Endothelial cell of umbilical vein (primary cell): ENCODE data around the gene HRH3. TPM values are rescaled to one million over a fixed set of nuclear protein-coding genes. Genes with fewer than 3 reads are reported as not detected.

Experiments used
- BruUV-seq: library from RNA; stranded (reverse); fragments of 400-500 nt; replicated peaks from 2 replicates; lab custom pipeline; 2021; lab: Mats Ljungman, UMichigan
- CTCF ChIA-PET: fragments of 300-600, 350-600 bp; sonication (Branson Sonifier 250); formaldehyde crosslinking; loops from one replicate; lab custom pipeline; 2021; ENCODE audit warnings: antibody characterized with exemption, inconsistent platforms; lab: Charles Lee
- POLR2A ChIA-PET: fragments of 300-600, 350-600 bp; sonication (Branson Sonifier 250); formaldehyde crosslinking; loops from one replicate; lab custom pipeline; 2021; ENCODE audit warnings: antibody characterized with exemption, inconsistent platforms; lab: Charles Lee
- DNase-seq: peaks from one replicate; pipeline ENCODE4 v3.0.0-alpha.2; 2011; ENCODE audit warnings: low read depth, low spot score
- FAIRE-seq: peaks from 2 replicates; lab custom pipeline; 2011; peaks lifted over from hg19 to GRCh38; lab: Jason Lieb, UNC
- H2AFZ ChIP-seq: 2 replicates; pipeline ENCODE4 v1.6.0; 2012; ENCODE audit warnings: low read depth, low read length, control low read depth, inconsistent platforms
- H3K27ac ChIP-seq: 2 replicates; pipeline ENCODE4 v1.5.1; 2011; ENCODE audit warnings: low read depth, mild to moderate bottlenecking, control low read depth, low read length, moderate library complexity; ENCODE audit not compliant: insufficient read depth
- H3K27me3 ChIP-seq, 2 experiments: 2 replicates each; pipeline versions ENCODE4 v1.6.0 to v1.6.1; 2011; ENCODE audit warnings: low read length in 2 of 2, mixed read lengths in 1 of 2; ENCODE audit not compliant: control insufficient read depth in 2 of 2, insufficient read depth in 2 of 2
- H3K36me3 ChIP-seq, 2 experiments: 2 replicates in 1 of 2; 3 replicates in 1 of 2; pipeline ENCODE4 v1.5.1; 2011; ENCODE audit warnings: low read length in 2 of 2, mild to moderate bottlenecking in 1 of 2, moderate library complexity in 1 of 2; ENCODE audit not compliant: control insufficient read depth in 2 of 2, insufficient read depth in 2 of 2; ENCODE audit errors: extremely low read depth in 1 of 2
- H3K4me1 ChIP-seq: 3 replicates; pipeline ENCODE4 v1.5.1; 2011; ENCODE audit warnings: mild to moderate bottlenecking, low read length; ENCODE audit not compliant: control insufficient read depth, insufficient read depth; ENCODE audit errors: extremely low read depth
- H3K4me2 ChIP-seq: 2 replicates; pipeline ENCODE4 v1.6.1; 2011; ENCODE audit warnings: low read length, control low read depth, mixed read lengths; ENCODE audit not compliant: insufficient read depth
- H3K4me3 ChIP-seq, 3 experiments: fragments of 200-600 bp in 1 of 3; sonication (generic), shearing (Covaris generic) in 1 of 3; replicated peaks in 1 of 3; 2 replicates each; pipeline ENCODE4 v1.5.1; 2011 to 2016; ENCODE audit warnings: control low read depth in 3 of 3, low read length in 3 of 3, mild to moderate bottlenecking in 2 of 3, inconsistent platforms in 1 of 3, low read depth in 1 of 3, moderate library complexity in 1 of 3; ENCODE audit not compliant: insufficient read depth in 1 of 3
- H3K79me2 ChIP-seq: 2 replicates; pipeline ENCODE4 v1.6.0; 2012; ENCODE audit warnings: low read length, inconsistent platforms; ENCODE audit not compliant: control insufficient read depth, insufficient read depth
- H3K9ac ChIP-seq: replicated peaks from 2 replicates; pipeline ENCODE3; 2011; ENCODE audit warnings: low read length, control low read depth; ENCODE audit not compliant: insufficient read depth; ENCODE audit errors: extremely low read depth
- H3K9me1 ChIP-seq: replicated peaks from 3 replicates; pipeline ENCODE4 v1.6.0; 2011; ENCODE audit warnings: mild to moderate bottlenecking, low read length; ENCODE audit not compliant: control insufficient read depth, insufficient read depth; ENCODE audit errors: extremely low read depth
- H3K9me3 ChIP-seq: replicated peaks from 2 replicates; pipeline ENCODE4 v1.5.1; 2012; ENCODE audit warnings: low read length, inconsistent platforms; ENCODE audit not compliant: control insufficient read depth, insufficient read depth
- H4K20me1 ChIP-seq: replicated peaks from 2 replicates; pipeline ENCODE3; 2011; ENCODE audit warnings: mild to moderate bottlenecking, low read length; ENCODE audit not compliant: control insufficient read depth, insufficient read depth; ENCODE audit errors: extremely low read depth
- CTCF ChIP-seq, 2 donors: IDR thresholded peaks; 1 replicate in 1 of 2; 2 replicates in 1 of 2; pipeline ENCODE4 v1.5.1; 2011; ENCODE audit warnings: low read length in 2 of 2, mild to moderate bottlenecking in 2 of 2, moderate library complexity in 2 of 2, control low read depth in 1 of 2, inconsistent platforms in 1 of 2, low read depth in 1 of 2; ENCODE audit not compliant: insufficient read depth in 1 of 2; ENCODE audit errors: extremely low read depth in 1 of 2
- EZH2 ChIP-seq: IDR thresholded peaks from 2 replicates; pipeline ENCODE4 v1.6.1; 2012; ENCODE audit warnings: borderline replicate concordance, low read depth, mild to moderate bottlenecking, moderate library complexity, low read length, inconsistent platforms; ENCODE audit not compliant: severe bottlenecking
- FOS ChIP-seq: IDR thresholded peaks from 2 replicates; pipeline ENCODE4 v1.6.1; 2011; ENCODE audit warnings: mild to moderate bottlenecking, low read length, moderate library complexity, borderline replicate concordance; ENCODE audit not compliant: insufficient read depth
- GATA2 ChIP-seq: IDR thresholded peaks from 2 replicates; pipeline ENCODE4 v1.7.0; 2011; ENCODE audit warnings: low read depth, mild to moderate bottlenecking, moderate library complexity, mixed read lengths, low read length; ENCODE audit not compliant: insufficient read length, insufficient read depth
- JUN ChIP-seq: IDR thresholded peaks from 2 replicates; pipeline ENCODE4 v1.6.1; 2011; ENCODE audit warnings: borderline replicate concordance, low read depth; ENCODE audit not compliant: insufficient read length, insufficient read depth
- MAX ChIP-seq: IDR thresholded peaks from 2 replicates; pipeline ENCODE4 v1.6.1; 2011; ENCODE audit not compliant: insufficient read depth, insufficient read length
- MYC ChIP-seq: IDR thresholded peaks from one replicate; pipeline ENCODE4 v1.6.1; 2011; ENCODE audit warnings: mild to moderate bottlenecking, low read depth, low read length
- POLR2AphosphoS5 ChIP-seq: IDR thresholded peaks from 2 replicates; pipeline ENCODE4 v1.6.1; 2012; ENCODE audit warnings: low read depth, mild to moderate bottlenecking, control low read depth, low read length, moderate library complexity; ENCODE audit not compliant: insufficient read depth
- dilution Hi-C: fragments of 300-500 bp; cut with MboI; formaldehyde crosslinking; loops from one replicate; pipeline ENCODE4 v1.15.0; 2019; ENCODE audit warnings: low sequenced_read_pairs; ENCODE audit not compliant: extremely low pct_ligation_motif_present
- intact Hi-C: fragments of 100-400 bp; cut with micrococcal nuclease; formaldehyde crosslinking; loops from one replicate; pipeline ENCODE4 v1.10.0; 2022
- polyA plus RNA-seq, 4 experiments: library from polyadenylated mRNA; depleted of rRNA in 3 of 4; stranded (reverse) in 3 of 4; unstranded in 1 of 4; fragments of >200 nt; gene quantifications; 2 replicates each; pipeline versions ENCODE4 v1.2.1 to v1.2.3, GENCODE V29; 2011 to 2012; ENCODE audit warnings: missing spikeins in 1 of 4
- total RNA-seq: library from RNA; stranded (reverse); gene quantifications from 2 replicates; pipeline ENCODE4 v1.2.3, GENCODE V29; 2021

HRH3 gene
- total and polyA plus RNA-seq, 2 donors (not counting 3 experiments of a cell fraction or from before 2014, with no cell fraction given) = not detected

- dilution Hi-C loops (no loop called here), intact Hi-C loops (loop anchor here (10.0 kb wide), 1 partner anchor 249 kb away; no protein-coding TSS in a partner anchor)
- Histone ChIP-seq H2AFZ (no peak overlapping the region), H3K9ac (no peak overlapping the region), H3K79me2 (no peaks in the 10 kb centered on the region), H3K27me3 (no peaks in the 10 kb centered on the region), H3K9me1 (no peaks in the 10 kb centered on the region), H3K4me1 (no peaks in the 10 kb centered on the region), H3K9me3 (no peaks in the 10 kb centered on the region), H3K4me2 (no peak overlapping the region), H4K20me1 (no peaks in the 10 kb centered on the region), H3K27ac (no peak overlapping the region), H3K4me3 (no peak overlapping the region), H3K36me3 (peaks cover 6 to 32% of the 10 kb centered on the region in 2 experiments)
- TF ChIP-seq FOS = no peak
- TF ChIP-seq MAX = no peak
- TF ChIP-seq JUN = no peak
- TF ChIP-seq EZH2 = no peak
- TF ChIP-seq MYC = no peak
- no peak for TF ChIP-seq CTCF (IDR thresholded peaks at IDR 0.05; ENCODE audit: extremely low read depth in 1 of 2, insufficient read depth in 1 of 2, low read depth in 1 of 2, low read length in 2 of 2)
- no peak for TF ChIP-seq POLR2AphosphoS5
- TF ChIP-seq GATA2 = no peak
- no peak for FAIRE-seq
- ChIA-PET CTCF (interaction anchor here (1.4 kb wide), 1 partner anchor 22 kb away, joined by 3 read pairs; no protein-coding TSS in a partner anchor), POLR2A (no interaction called here)
- DNase-seq = no peak
- BruUV-seq = no TSS peak
Observed at GRCh38 chr20:62263396-62263795, 43.3 kb upstream of the HRH3 start.
